Measurements from ENCODE around the gene GPR161. TPM values are rescaled to one million over a fixed set of nuclear protein-coding genes. Genes with fewer than 3 reads are reported as not detected.

The GPR161 gene
- total and polyA plus RNA-seq, 5 donors from 2014 or later = not detected

DNA sequence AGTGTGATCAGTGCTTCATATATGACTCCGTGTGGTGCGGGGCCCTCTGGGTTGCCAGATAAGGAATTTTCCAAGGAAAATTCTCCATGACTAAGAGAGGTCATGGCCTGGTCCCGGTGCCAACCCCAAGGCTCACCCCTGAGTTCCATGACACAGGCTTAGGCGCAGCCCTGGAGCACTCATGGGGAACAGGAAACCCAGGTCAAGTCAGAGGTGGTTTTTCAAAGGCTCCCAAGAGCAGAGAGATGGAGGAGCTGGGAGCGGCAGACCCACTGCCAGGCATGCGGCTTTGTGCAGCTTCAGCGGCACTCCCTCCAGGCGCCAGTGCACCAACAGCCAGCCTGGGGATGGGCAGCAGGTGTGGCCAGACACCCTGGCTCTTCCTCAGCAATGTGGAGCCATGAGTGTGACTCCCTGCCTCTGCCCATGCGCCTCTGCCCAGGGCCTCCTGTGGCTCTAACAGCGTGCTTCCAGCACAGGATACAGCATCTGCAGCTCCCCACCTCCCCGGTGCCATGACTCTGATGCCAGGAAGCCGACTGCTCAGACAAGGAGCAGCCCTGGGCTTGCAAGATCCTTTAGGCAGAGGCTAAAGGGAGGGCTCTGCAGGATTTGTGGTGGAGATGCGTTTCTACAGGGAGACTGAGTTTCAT is 47.3 kb downstream of the GPR161 start:
- H3K36me3 ChIP-seq (ENCODE audit: control insufficient read depth, insufficient read depth, low read length) = no peaks in the 10 kb centered on the region

DNA sequence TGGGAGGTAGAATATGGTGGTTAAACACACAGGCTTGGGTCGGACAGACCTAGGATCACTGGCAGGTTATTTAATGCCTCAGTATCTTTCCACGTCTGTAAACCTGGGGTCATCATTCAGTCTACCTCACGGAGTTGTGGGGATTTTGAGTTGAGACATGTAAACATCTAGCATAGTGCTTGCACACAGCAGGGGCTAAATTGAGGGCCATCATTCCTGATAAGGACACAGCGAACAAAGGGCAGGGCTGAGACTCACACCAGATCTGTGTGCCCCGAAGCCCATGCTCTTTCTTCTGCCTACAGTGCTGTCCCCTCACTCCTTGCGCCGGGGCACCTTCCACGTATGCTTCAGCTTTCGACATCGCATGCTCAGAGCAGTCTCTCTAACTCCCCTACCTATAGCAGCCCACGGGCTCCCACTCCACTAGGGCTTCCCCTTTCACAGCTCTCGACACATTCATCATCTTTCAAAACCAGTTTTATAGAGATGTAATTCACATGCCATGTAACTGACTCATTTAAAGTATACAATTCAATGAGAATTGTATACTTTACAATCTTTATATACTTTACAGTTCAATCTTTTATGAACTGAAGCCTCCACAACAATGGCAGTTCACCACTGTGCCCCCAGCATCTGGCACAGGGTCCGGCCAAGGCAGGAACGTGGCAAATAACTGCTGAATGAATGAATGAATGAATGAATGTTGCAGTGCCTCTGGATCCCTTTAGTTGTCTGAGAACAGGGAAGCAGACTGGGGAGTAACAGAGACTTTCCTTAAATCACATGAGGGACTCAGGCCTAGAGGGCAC is 48.0 kb downstream of the GPR161 start:
- no peak for DNase-seq
- H3K27ac Mint-ChIP-seq = no peak overlapping the region

More for the DNA sequence above, 47.3 kb downstream of the GPR161 start:
- Histone ChIP-seq H3K27me3 (ENCODE audit: control insufficient read depth, insufficient read depth, low read length) (no peaks in the 10 kb centered on the region), H3K4me3 (ENCODE audit: low read depth, low read length) (no peak overlapping the region), H3K27ac (ENCODE audit: insufficient read depth, low read length, poor library complexity, severe bottlenecking) (no peak overlapping the region), H3K4me1 (ENCODE audit: control insufficient read depth, insufficient read depth, low read length, poor library complexity, severe bottlenecking) (no peaks in the 10 kb centered on the region), H3K9me3 (ENCODE audit: control insufficient read depth in 2 of 2, low read length in 2 of 2) (no peaks in the 10 kb centered on the region)
- Mint-ChIP-seq H3K4me3 (no peak overlapping the region), H3K9me3 (no peaks in the 10 kb centered on the region), H3K27me3 (peaks cover 4% of the 10 kb centered on the region), H3K36me3 (no peaks in the 10 kb centered on the region), H3K27ac (peak overlapping the region in 1 of 3 donors; percentile 15), H3K4me1 (peaks cover 0 to 2% (median 0%) of the 10 kb centered on the region in 4 donors)
- DNase-seq (no peak), ATAC-seq (ENCODE audit: low read depth in 2 of 2) (no peak)

DNA sequence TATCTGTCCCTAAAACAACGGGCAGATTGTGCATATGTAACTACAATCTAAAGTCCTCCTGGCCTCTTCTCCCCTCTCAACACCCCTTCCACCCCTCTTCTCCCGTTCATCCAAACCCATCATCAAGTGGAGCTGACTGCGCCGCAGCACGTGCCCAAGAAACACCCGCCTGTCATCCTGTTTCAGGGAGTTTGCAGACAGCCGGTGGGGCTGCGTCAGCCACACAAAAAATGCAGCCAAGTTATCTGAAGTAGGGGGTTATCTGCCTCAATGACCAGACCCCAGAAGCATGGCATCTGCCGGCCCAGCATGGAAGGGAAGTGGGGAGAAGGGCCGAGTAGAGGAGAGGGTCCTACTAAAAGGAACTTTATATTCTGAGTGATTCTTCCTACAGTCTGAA is 49.0 kb downstream of the GPR161 start:
- H3K27me3 Mint-ChIP-seq = peaks cover 4% of the 10 kb centered on the region

More for the DNA sequence above, 48.0 kb downstream of the GPR161 start:
- ATAC-seq (ENCODE audit: low read depth in 2 of 2) = no peak
- Histone ChIP-seq H3K36me3 (ENCODE audit: control insufficient read depth, insufficient read depth, low read length) (no peaks in the 10 kb centered on the region), H3K4me1 (ENCODE audit: control insufficient read depth, insufficient read depth, low read length, poor library complexity, severe bottlenecking) (no peaks in the 10 kb centered on the region), H3K27ac (ENCODE audit: insufficient read depth, low read length, poor library complexity, severe bottlenecking) (no peak overlapping the region), H3K4me3 (ENCODE audit: low read depth, low read length) (no peak overlapping the region), H3K27me3 (ENCODE audit: control insufficient read depth, insufficient read depth, low read length) (no peaks in the 10 kb centered on the region), H3K9me3 (ENCODE audit: control insufficient read depth in 2 of 2, low read length in 2 of 2) (no peaks in the 10 kb centered on the region)
- no peaks in the 10 kb centered on the region for H3K9me3 Mint-ChIP-seq
- peaks cover 4% of the 10 kb centered on the region for H3K27me3 Mint-ChIP-seq
- no peak overlapping the region for H3K4me3 Mint-ChIP-seq
- H3K36me3 Mint-ChIP-seq = no peaks in the 10 kb centered on the region
- H3K4me1 Mint-ChIP-seq = peaks cover 0 to 2% (median 0%) of the 10 kb centered on the region in 4 donors

DNA sequence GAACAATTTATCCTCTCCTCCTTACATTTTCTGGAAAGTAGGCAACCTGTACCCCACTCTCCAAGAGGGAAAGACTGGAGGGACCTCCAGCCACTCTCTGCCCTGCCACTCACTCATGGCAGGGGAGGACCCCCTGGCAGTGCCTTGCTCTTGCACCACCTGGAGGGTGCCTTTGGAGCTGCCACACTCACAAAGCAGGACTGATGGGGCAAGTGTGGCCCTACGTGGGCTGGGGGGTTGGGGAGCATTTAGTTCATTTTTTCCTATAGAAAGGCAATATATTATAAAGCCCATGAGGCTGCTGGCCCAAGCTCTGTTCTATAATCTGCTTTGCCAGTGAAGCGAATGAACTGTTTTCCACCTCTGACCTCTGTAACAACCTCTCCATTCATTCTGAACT is 50.3 kb downstream of the GPR161 start:
- Histone ChIP-seq H3K36me3 (ENCODE audit: control insufficient read depth, insufficient read depth, low read length) (no peaks in the 10 kb centered on the region), H3K27ac (ENCODE audit: insufficient read depth, low read length, poor library complexity, severe bottlenecking) (no peak overlapping the region), H3K9me3 (ENCODE audit: control insufficient read depth in 2 of 2, low read length in 2 of 2) (no peaks in the 10 kb centered on the region), H3K27me3 (ENCODE audit: control insufficient read depth, insufficient read depth, low read length) (no peaks in the 10 kb centered on the region), H3K4me1 (ENCODE audit: control insufficient read depth, insufficient read depth, low read length, poor library complexity, severe bottlenecking) (no peaks in the 10 kb centered on the region), H3K4me3 (ENCODE audit: low read depth, low read length) (no peak overlapping the region)
- Mint-ChIP-seq H3K27ac (no peak overlapping the region), H3K9me3 (no peaks in the 10 kb centered on the region), H3K27me3 (peaks cover 4% of the 10 kb centered on the region), H3K36me3 (no peaks in the 10 kb centered on the region), H3K4me3 (no peak overlapping the region), H3K4me1 (peaks cover 0 to 2% (median under 1%) of the 10 kb centered on the region in 4 donors)
- ATAC-seq (ENCODE audit: low read depth in 2 of 2) (no peak), DNase-seq (no peak)

More for the DNA sequence above, 49.0 kb downstream of the GPR161 start:
- Histone ChIP-seq H3K4me1 (ENCODE audit: control insufficient read depth, insufficient read depth, low read length, poor library complexity, severe bottlenecking) (no peaks in the 10 kb centered on the region), H3K36me3 (ENCODE audit: control insufficient read depth, insufficient read depth, low read length) (no peaks in the 10 kb centered on the region), H3K27me3 (ENCODE audit: control insufficient read depth, insufficient read depth, low read length) (no peaks in the 10 kb centered on the region), H3K9me3 (ENCODE audit: control insufficient read depth in 2 of 2, low read length in 2 of 2) (no peaks in the 10 kb centered on the region), H3K4me3 (ENCODE audit: low read depth, low read length) (no peak overlapping the region), H3K27ac (ENCODE audit: insufficient read depth, low read length, poor library complexity, severe bottlenecking) (no peak overlapping the region)
- H3K27ac Mint-ChIP-seq = no peak overlapping the region
- no peak overlapping the region for H3K4me3 Mint-ChIP-seq
- H3K9me3 Mint-ChIP-seq = no peaks in the 10 kb centered on the region
- H3K4me1 Mint-ChIP-seq = peaks cover 0 to 2% (median 0%) of the 10 kb centered on the region in 4 donors
- no peak for DNase-seq
- H3K36me3 Mint-ChIP-seq = no peaks in the 10 kb centered on the region
- no peak for ATAC-seq (ENCODE audit: low read depth in 2 of 2)

DNA sequence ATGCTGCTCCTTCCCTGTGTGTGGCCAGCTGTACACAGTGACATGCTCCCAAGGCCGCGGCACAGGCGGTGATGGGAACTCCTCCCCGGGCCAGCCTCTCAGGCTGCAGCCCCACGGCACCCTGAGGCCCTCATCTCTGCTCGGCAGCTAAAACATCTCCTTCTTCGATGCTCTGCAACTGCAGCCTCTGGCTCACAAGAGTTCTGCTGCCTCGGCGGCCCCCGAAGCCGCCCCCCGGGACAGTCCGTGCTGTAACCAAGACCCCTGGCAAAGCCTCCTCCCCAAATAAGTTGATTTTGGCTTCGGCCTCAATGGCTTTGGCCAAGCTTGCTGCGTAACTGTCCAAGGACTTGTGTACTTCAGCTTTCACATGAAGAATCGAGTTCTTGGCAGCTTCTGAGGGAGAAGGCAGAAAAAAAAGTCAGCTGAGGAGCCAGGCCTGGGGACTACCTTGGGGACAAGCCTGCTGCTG is 51.3 kb downstream of the GPR161 start:
- no peak for DNase-seq
- no peak overlapping the region for H3K4me3 ChIP-seq (ENCODE audit: low read depth, low read length)
- H3K36me3 Mint-ChIP-seq = no peaks in the 10 kb centered on the region

DNA sequence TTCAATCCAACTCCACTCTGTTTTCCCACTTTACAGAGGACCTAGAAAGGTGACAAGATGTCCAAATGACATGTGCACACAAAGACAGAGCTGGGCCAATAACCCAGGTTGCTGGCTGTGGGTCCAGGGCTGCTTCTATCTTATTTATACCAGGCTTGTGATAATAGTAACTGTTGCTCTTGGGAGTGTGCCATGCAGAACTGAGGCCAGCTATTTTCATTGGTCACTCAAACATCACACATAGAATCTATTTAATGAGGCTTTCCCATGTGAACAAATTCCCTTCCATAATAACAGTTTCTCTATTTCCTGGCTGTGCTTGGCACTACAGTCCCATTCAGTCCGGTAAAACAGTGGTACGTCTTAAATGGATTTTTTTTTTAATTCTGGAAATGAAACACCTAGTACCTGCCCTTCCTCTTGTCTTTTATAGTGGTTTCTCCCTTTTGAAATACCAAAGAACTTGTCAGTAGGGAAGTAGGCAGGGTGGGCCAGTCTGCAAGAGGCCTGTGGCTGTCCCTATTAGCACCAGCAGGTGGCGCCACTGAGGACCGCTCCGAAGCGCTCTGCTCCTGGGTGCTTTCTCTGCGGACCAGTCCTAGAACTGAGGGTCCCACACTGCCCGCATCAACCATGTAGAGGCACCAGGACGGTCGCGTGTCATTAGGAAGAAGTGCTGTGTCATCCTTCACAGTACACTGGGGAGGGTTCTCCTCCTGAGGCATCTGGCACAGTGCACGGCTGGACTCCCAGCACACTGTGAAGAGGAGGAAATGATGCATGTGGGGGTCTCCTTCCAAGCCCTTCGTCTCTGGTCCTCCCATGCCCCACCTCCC is 52.1 kb downstream of the GPR161 start:
- Histone ChIP-seq H3K4me1 (ENCODE audit: control insufficient read depth, insufficient read depth, low read length, poor library complexity, severe bottlenecking) (no peaks in the 10 kb centered on the region), H3K27ac (ENCODE audit: insufficient read depth, low read length, poor library complexity, severe bottlenecking) (no peak overlapping the region), H3K4me3 (ENCODE audit: low read depth, low read length) (no peak overlapping the region), H3K9me3 (ENCODE audit: control insufficient read depth in 2 of 2, low read length in 2 of 2) (no peaks in the 10 kb centered on the region), H3K27me3 (ENCODE audit: control insufficient read depth, insufficient read depth, low read length) (no peaks in the 10 kb centered on the region), H3K36me3 (ENCODE audit: control insufficient read depth, insufficient read depth, low read length) (peaks cover 2% of the 10 kb centered on the region)
- Mint-ChIP-seq H3K9me3 (no peaks in the 10 kb centered on the region), H3K27ac (no peak overlapping the region), H3K27me3 (no peaks in the 10 kb centered on the region), H3K4me1 (peaks cover 0 to 2% (median under 1%) of the 10 kb centered on the region in 4 donors), H3K36me3 (no peaks in the 10 kb centered on the region), H3K4me3 (no peak overlapping the region)
- DNase-seq (peak; percentile 28 to 60 (median 36)), ATAC-seq (ENCODE audit: low read depth in 2 of 2) (peak; percentile 25 to 54)

More for the DNA sequence above, 51.3 kb downstream of the GPR161 start:
- ATAC-seq (ENCODE audit: low read depth in 2 of 2) = no peak
- Histone ChIP-seq H3K27me3 (ENCODE audit: control insufficient read depth, insufficient read depth, low read length) (no peaks in the 10 kb centered on the region), H3K27ac (ENCODE audit: insufficient read depth, low read length, poor library complexity, severe bottlenecking) (no peak overlapping the region), H3K4me1 (ENCODE audit: control insufficient read depth, insufficient read depth, low read length, poor library complexity, severe bottlenecking) (no peaks in the 10 kb centered on the region), H3K36me3 (ENCODE audit: control insufficient read depth, insufficient read depth, low read length) (no peaks in the 10 kb centered on the region), H3K9me3 (ENCODE audit: control insufficient read depth in 2 of 2, low read length in 2 of 2) (no peaks in the 10 kb centered on the region)
- H3K9me3 Mint-ChIP-seq = no peaks in the 10 kb centered on the region
- no peak overlapping the region for H3K27ac Mint-ChIP-seq
- no peak overlapping the region for H3K4me3 Mint-ChIP-seq
- peaks cover 0 to 2% (median under 1%) of the 10 kb centered on the region in 4 donors for H3K4me1 Mint-ChIP-seq
- H3K27me3 Mint-ChIP-seq = no peaks in the 10 kb centered on the region

DNA sequence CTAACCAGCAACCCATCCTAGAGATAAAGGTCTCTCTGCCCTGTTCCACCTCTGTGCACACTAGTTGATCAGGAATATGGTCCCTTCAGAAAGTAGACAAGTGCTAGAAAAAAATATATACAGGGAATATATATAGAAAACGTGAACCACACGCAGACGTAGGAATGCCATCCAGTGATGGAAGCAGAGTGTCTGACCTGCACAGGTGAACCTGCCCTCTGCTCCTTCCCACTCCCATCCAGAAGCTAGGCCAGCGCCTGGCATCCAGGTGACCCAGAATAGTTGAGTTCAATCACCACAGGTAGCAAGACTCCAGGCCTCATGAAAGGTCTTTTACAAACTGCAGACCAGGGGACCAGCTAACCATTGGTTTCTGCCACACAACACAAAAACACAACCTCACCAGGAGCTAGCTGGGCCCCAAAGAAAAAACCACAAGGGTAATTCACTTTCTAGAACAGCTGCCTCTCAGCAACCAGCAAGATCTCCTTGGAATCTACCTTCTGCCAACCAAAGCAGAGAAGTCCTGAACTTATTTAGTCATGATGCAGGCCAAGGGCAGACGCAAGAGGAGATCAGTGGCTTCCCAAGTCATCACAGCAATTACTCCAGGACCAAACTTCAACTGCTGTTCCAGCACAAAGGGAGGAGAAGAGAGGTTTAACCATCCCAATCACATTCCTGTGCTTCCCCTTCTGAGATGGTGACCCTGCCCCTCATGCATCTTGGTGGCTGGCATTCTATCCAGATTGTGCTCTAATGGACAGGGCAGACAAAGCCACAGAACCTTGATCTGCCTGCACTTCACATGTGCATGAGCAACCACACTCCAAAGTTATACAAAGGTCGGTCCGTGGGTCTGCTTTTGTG is 53.0 kb downstream of the GPR161 start:
- H3K4me3 Mint-ChIP-seq = no peak overlapping the region
- H3K36me3 ChIP-seq (ENCODE audit: control insufficient read depth, insufficient read depth, low read length) = peaks cover 4% of the 10 kb centered on the region
- H3K4me1 Mint-ChIP-seq = peaks cover 0 to 2% (median under 1%) of the 10 kb centered on the region in 4 donors
- DNase-seq (no peak), ATAC-seq (ENCODE audit: low read depth in 2 of 2) (no peak)
- no peak overlapping the region for H3K4me3 ChIP-seq (ENCODE audit: low read depth, low read length)
- no peaks in the 10 kb centered on the region for H3K27me3 ChIP-seq (ENCODE audit: control insufficient read depth, insufficient read depth, low read length)
- peak overlapping the region in 1 of 3 donors; percentile 80 for H3K27ac Mint-ChIP-seq
- H3K27ac ChIP-seq (ENCODE audit: insufficient read depth, low read length, poor library complexity, severe bottlenecking) = no peak overlapping the region
- no peaks in the 10 kb centered on the region for H3K4me1 ChIP-seq (ENCODE audit: control insufficient read depth, insufficient read depth, low read length, poor library complexity, severe bottlenecking)
- H3K27me3 Mint-ChIP-seq = no peaks in the 10 kb centered on the region
- no peaks in the 10 kb centered on the region for H3K9me3 Mint-ChIP-seq
- no peaks in the 10 kb centered on the region for H3K36me3 Mint-ChIP-seq
- H3K9me3 ChIP-seq (ENCODE audit: control insufficient read depth in 2 of 2, low read length in 2 of 2) = no peaks in the 10 kb centered on the region

All from CD4-positive, CD25-positive, alpha-beta regulatory T cell (primary cell).